ENCODE results near the gene RMP24.

Gene RMP24

GRCh38 chr18:35938562-35938961, 33.9 kb upstream of the RMP24 start:
- no peak overlapping the region for H3K4me3 ChIP-seq
- in situ Hi-C loops (cut with MboI; ENCODE audit: low sequenced_read_pairs in 4 of 4) = loop anchor here in 1 of 4 donors (25.0 kb wide), 1 partner anchor 176 kb away; no protein-coding TSS in a partner anchor

GRCh38 chr18:35939138-35939537, 33.3 kb upstream of the RMP24 start:
- in situ Hi-C loops (cut with MboI; ENCODE audit: low sequenced_read_pairs in 4 of 4) = loop anchor here in 1 of 4 donors (25.0 kb wide), 1 partner anchor 177 kb away; no protein-coding TSS in a partner anchor

More at GRCh38 chr18:35938562-35938961, 33.9 kb upstream of the RMP24 start:
- H3K9me3 ChIP-seq = no peaks in the 10 kb centered on the region
- no peak overlapping the region for H3K27ac ChIP-seq
- no peak for ATAC-seq
- H3K36me3 ChIP-seq = no peaks in the 10 kb centered on the region
- H3K27me3 ChIP-seq = no peaks in the 10 kb centered on the region
- H3K4me1 ChIP-seq = no peaks in the 10 kb centered on the region
- DNase-seq = no peak
- intact Hi-C loops (cut with DNase I; ENCODE audit: low total_unique reads) = no loop called here
- TF ChIP-seq POLR2A (IDR thresholded peaks at IDR 0.05) = no peak
- TF ChIP-seq CTCF (IDR thresholded peaks at IDR 0.05 in 4 of 5, conservative IDR thresholded peaks at IDR 0.05 in 1 of 5) = no peak

GRCh38 chr18:35941299-35941698, 31.2 kb upstream of the RMP24 start:
- TF ChIP-seq POLR2A (IDR thresholded peaks at IDR 0.05) = no peak
- TF ChIP-seq CTCF (IDR thresholded peaks at IDR 0.05 in 4 of 5, conservative IDR thresholded peaks at IDR 0.05 in 1 of 5) = no peak
- Histone ChIP-seq H3K27ac (no peak overlapping the region), H3K27me3 (no peaks in the 10 kb centered on the region), H3K4me1 (no peaks in the 10 kb centered on the region), H3K4me3 (no peak overlapping the region), H3K9me3 (no peaks in the 10 kb centered on the region), H3K36me3 (no peaks in the 10 kb centered on the region)
- intact Hi-C loops (cut with DNase I; ENCODE audit: low total_unique reads) = no loop called here
- no peak for DNase-seq
- in situ Hi-C loops (cut with MboI; ENCODE audit: low sequenced_read_pairs in 4 of 4) = loop anchor here in 1 of 4 donors (25.0 kb wide), 1 partner anchor 179 kb away; no protein-coding TSS in a partner anchor
- ATAC-seq = no peak

More at GRCh38 chr18:35939138-35939537, 33.3 kb upstream of the RMP24 start:
- intact Hi-C loops (cut with DNase I; ENCODE audit: low total_unique reads) = no loop called here
- Histone ChIP-seq H3K4me3 (no peak overlapping the region), H3K27ac (no peak overlapping the region), H3K9me3 (no peaks in the 10 kb centered on the region), H3K36me3 (no peaks in the 10 kb centered on the region), H3K27me3 (no peaks in the 10 kb centered on the region), H3K4me1 (no peaks in the 10 kb centered on the region)
- ATAC-seq (no peak), DNase-seq (no peak)
- TF ChIP-seq POLR2A (IDR thresholded peaks at IDR 0.05) (no peak), CTCF (IDR thresholded peaks at IDR 0.05 in 4 of 5, conservative IDR thresholded peaks at IDR 0.05 in 1 of 5) (no peak)

- TF ChIP-seq POLR2A (IDR thresholded peaks at IDR 0.05) (no peak), CTCF (IDR thresholded peaks at IDR 0.05 in 4 of 5, conservative IDR thresholded peaks at IDR 0.05 in 1 of 5) (no peak)
- in situ Hi-C loops (cut with MboI; ENCODE audit: low sequenced_read_pairs in 4 of 4) = loop anchor here in 1 of 4 donors (25.0 kb wide), 1 partner anchor 180 kb away; no protein-coding TSS in a partner anchor
- ATAC-seq = no peak
Measured at GRCh38 chr18:35942133-35942532, 30.3 kb upstream of the RMP24 start.

GRCh38 chr18:35942661-35943060, 29.8 kb upstream of the RMP24 start:
- H3K4me3 ChIP-seq = no peak overlapping the region
- in situ Hi-C loops (cut with MboI; ENCODE audit: low sequenced_read_pairs in 4 of 4) (loop anchor here in 1 of 4 donors (25.0 kb wide), 1 partner anchor 180 kb away; no protein-coding TSS in a partner anchor), intact Hi-C loops (cut with DNase I; ENCODE audit: low total_unique reads) (no loop called here)
- DNase-seq (no peak), ATAC-seq (no peak)
- no peak overlapping the region for H3K27ac ChIP-seq
- no peaks in the 10 kb centered on the region for H3K4me1 ChIP-seq
- no peaks in the 10 kb centered on the region for H3K36me3 ChIP-seq
- no peaks in the 10 kb centered on the region for H3K27me3 ChIP-seq
- TF ChIP-seq POLR2A (IDR thresholded peaks at IDR 0.05) (no peak), CTCF (IDR thresholded peaks at IDR 0.05 in 4 of 5, conservative IDR thresholded peaks at IDR 0.05 in 1 of 5) (no peak)
- no peaks in the 10 kb centered on the region for H3K9me3 ChIP-seq

More at GRCh38 chr18:35942133-35942532, 30.3 kb upstream of the RMP24 start:
- Histone ChIP-seq H3K4me1 (no peaks in the 10 kb centered on the region), H3K9me3 (no peaks in the 10 kb centered on the region), H3K27me3 (no peaks in the 10 kb centered on the region), H3K36me3 (no peaks in the 10 kb centered on the region), H3K4me3 (no peak overlapping the region), H3K27ac (no peak overlapping the region)
- intact Hi-C loops (cut with DNase I; ENCODE audit: low total_unique reads) = no loop called here
- no peak for DNase-seq

Measured in gastrocnemius medialis (tissue), 4 donors.